ENCODE data around the gene SOAT1.

SOAT1 gene

GRCh38 chr1:179305450-179305849 is 11.9 kb downstream of the SOAT1 start:
- no peak for TF ChIP-seq CTCF (conservative IDR thresholded peaks at IDR 0.05)
- H3K27ac ChIP-seq, result no peak overlapping the region

DNA sequence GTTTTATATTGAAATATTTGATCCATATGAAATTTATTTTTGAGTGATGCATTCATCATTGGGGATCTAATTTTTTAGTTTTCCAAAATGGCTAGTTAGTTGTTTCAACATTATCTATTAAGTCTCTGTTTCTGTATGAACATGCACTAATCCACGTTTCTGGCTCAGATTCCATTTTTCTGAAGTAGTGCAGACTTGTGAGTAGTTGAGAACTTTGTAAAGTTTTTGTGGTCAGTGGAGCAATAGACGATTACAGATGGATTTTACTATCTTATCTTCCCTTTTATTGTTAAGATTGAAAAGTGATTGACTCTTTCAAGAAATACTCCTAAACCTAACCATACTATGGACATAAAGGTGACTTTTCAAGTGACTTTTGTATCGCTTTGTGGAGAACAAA is 16.7 kb downstream of the SOAT1 start:
- H3K27ac ChIP-seq, result no peak overlapping the region
- no peak for TF ChIP-seq CTCF (conservative IDR thresholded peaks at IDR 0.05)

- no peak overlapping the region for H3K27ac ChIP-seq
- TF ChIP-seq CTCF (conservative IDR thresholded peaks at IDR 0.05), result no peak
Measured at GRCh38 chr1:179310721-179311120, 17.1 kb downstream of the SOAT1 start.

- H3K27ac ChIP-seq, result no peak overlapping the region
- TF ChIP-seq CTCF (conservative IDR thresholded peaks at IDR 0.05), result no peak
Measured at GRCh38 chr1:179311149-179311700, 17.6 kb downstream of the SOAT1 start.

- TF ChIP-seq CTCF (conservative IDR thresholded peaks at IDR 0.05), result no peak
- H3K27ac ChIP-seq, result peak overlapping the region; percentile 67
Measured at GRCh38 chr1:179313004-179313403, 19.4 kb downstream of the SOAT1 start.

DNA sequence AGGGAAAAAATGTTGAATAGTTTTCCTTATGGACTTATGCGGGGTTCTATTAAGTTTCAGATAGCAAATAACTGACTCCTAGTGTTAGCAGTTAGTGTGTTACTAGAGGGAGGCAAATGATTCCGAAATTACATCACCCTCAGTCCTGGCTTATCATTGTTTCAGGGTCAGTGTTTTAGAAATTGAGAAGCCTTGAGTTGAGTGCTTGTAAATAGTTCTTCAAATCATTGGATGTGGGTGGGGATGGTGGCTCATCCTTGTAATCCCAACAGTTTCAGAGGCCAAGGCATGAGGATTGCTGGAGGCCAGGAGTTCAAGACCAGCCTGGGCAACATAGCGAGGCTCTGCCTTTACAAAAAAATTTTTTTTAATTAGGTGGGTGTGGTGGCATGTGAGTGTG is 21.3 kb downstream of the SOAT1 start:
- H3K27ac ChIP-seq, result no peak overlapping the region; the same call in 1 of the 2 replicates
- no peak for TF ChIP-seq CTCF (conservative IDR thresholded peaks at IDR 0.05)

DNA sequence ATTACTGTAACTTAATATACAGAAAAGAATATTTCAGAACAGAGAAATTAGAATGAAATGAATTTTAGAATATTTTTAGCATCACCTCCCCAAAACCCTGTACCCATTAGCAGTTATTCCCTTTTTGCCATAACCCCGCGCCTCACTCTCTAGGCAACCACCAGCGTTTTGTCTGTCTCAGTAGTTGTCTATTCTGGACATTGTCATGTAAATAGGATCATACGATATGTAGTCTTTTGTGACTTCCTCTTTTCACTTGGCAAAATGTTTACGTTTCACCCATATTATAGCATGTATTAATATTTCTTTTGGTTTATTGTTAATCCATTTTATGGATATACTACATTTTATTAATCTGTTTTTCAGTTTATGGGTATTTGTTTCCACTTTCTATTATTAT is 24.9 kb downstream of the SOAT1 start:
- TF ChIP-seq CTCF (conservative IDR thresholded peaks at IDR 0.05), result no peak
- no peak overlapping the region for H3K27ac ChIP-seq
